ENCODE results near the gene SCN3B. TPM values are rescaled to one million over a fixed set of nuclear protein-coding genes. Genes with fewer than 3 reads are reported as not detected.

Gene SCN3B
- total RNA-seq, 1 donor from 2014 or later = 2.1 TPM

DNA sequence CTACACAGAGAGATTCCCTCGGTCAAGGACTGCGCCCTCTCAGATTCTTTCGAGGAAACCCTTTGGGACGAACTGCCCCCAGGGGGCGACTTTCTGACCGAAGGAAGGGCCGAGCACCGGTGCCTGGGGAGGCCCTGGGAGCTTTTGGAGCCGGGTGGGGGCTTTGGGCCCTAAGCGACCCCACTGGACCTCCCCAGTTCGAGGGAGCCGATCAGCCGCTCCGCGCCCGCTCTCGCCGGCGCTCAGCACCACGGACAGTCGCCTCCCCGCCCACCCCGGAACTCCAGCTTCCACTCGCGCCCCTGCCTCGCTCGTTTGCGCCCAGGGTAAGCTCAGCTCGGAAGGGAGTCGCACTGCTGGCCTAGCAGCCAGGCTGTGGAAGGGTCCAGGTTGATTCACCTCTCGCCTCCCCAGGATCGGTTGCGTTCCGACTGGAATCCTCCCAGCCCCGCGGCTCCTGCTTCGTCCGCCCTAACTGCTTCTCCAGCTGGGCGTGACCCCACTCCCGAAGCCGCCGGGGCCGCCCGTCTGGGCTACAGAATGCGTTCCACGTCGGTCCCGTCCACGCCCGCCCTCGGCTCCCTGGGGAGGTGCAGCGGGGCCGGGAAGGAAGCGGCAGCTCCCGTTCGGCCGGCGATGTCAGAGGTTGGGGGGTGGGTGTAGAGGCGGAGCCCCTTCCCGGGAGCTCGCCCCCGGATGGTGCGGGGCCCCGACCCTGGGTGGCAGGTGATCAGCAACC, 428 bp downstream of the SCN3B start:
- DNase-seq (ENCODE audit: low spot score) = peak; percentile 54

DNA sequence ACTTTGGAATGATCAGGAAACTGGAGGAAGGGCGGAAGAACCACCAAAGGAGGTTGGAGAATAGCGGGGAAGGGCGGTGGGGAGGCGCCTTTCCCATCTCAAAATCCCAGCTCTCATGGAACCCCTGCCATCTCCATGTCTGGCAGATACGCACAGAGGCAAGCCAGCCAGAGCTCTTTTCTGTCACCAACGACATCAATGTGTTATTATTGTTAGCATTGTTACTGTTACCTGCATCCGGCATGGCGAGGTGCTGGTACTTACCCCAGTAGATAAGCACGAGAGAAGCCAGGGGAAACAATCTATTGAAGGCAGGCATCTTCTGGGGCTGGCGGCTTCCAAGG, 969 bp downstream of the SCN3B start:
- DNase-seq (ENCODE audit: low spot score) = no peak

DNA sequence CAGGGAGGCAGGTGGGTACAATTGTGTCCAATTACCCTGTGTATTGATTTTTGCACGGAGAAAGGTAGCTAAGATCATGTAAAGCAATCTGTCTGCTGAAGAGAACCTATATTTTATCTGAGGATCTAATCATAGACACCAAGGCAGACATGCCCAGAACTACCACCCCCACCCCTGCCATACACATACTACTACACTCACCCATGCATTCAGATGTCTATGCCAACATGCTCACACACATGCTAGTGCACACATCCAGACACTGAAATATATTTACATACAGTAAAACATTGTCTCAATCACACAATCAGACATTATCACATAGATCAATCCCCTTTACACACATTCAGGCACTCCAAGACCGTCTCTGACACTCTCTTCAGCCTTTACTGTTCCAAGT, 1.8 kb downstream of the SCN3B start:
- no peak for DNase-seq (ENCODE audit: low spot score)

DNA sequence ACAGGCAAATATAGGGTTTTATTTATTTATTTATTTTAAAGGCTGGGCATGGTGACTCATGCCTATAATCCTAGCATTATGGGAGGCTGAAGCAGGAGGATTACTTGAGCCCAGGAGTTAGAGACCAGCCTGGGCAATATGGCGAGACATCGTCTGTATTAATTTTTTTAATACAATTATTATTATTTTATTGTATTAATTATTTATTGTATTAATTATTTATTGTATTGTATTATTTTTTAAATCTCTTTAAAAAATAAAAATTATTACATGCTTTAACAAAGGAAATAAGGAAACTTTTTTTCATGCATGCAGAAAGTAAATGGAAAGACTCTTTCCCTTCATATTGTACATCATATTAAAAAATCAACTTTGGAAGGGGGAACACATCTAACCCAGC, 3.5 kb downstream of the SCN3B start:
- no peak for DNase-seq (ENCODE audit: low spot score)

DNA sequence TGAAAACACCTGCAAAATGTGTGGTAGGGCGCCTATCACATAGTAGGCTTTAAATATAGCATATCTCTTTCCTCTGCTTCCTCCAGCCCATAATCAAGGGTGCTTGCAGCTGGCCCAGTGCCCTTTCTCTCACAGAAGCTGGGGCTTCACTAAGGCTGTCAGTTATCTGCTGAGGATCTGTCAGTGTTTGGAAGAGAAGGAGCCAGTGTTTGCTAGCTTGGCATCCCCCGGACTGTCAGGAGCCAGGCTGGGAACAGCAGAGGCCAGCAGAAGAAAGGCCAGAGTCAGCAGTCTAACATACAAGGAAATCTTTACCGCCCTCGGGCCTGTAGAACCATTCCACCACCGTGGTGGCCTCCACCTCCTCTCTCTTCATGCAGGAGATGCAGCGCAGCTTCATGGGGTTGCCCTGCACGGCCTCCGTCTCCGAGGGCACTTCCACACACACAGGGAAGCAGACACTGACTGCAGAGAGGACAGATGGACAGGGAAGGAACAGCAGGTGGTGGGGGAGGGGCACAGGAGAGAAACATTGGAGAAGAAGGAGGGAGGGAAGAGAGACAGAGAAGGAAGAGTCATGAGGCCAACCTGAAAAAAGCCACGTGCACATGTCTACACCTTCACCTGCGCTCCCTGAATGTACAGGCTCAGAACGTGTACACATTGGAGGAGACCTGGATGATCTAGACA, 9.0 kb downstream of the SCN3B start:
- no peak for DNase-seq (ENCODE audit: low spot score)

DNA sequence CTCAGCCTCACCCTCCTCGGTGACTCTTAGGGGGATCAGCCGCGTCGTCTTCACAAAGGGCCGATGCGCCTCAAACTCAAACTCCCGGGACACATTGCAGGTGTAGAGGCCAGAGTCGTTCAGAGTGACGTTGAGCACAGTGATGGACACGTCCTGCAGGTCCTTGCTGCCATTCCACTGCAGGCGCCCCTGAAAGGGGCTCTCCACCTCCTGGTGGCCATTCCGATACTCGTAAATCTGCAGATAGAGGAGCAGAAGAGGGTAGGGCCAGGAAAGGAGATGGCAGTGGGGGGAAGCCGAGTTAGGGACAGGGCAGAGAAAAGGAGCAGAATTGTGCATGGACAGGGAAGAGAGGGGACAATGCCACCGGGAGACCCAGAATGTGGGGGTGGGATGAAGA, 12.0 kb downstream of the SCN3B start:
- DNase-seq (ENCODE audit: low spot score) = no peak

DNA sequence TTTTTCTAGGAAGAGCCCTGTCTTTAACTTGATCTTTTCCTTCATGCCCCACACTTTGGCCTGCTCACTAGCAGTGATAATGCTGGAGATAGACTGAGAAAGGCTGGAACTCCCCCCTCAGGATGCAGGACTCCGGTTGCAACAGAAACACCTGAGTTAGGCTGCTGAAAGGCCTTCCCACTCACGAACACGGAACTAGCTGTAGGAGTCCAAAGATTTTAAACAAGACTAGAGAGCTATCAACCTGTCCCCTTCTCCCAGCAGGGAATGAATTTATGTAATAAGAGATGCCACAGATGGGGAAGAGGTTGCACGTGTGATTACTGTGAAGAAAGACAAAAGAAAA, 13.0 kb downstream of the SCN3B start:
- DNase-seq (ENCODE audit: low spot score) = no peak

DNA sequence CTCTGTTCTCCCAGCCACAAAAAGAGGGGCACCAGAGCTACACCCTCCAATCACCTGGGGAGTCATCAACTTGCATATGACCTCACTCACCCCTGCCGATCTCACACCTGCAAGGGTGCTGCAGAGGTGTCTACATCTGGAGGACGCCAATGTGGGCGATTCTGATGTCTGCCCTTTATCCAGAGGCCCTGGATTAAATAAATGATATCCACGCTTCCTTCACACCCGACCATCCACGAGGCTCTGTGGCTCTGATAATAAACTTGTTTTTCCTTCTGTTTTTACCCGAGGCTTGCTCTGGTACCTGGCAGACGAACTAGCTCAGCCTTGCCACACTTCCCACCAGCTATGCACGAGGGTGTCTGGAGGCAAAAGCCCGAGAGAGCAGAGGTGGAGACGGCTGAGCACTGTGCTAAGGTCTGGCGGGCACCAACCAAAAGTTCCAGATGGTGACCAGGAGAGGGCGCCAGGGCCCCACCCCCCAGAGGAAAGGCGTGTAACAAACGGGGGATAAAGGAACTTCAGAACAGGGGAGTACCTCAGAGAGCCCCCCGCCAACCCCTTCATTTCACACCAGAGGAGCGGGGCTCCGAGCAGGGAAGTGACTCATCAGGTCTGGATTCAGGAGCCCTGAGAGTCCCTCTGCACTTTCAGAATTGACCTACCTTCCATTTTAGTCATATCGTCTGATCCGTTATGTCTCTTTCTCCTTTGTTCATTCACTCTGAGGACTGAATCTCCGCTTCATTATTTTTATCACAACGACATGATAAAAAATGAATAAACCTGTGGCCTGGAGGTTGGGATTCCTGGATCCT, 13.5 kb downstream of the SCN3B start:
- DNase-seq (ENCODE audit: low spot score) = no peak

DNA sequence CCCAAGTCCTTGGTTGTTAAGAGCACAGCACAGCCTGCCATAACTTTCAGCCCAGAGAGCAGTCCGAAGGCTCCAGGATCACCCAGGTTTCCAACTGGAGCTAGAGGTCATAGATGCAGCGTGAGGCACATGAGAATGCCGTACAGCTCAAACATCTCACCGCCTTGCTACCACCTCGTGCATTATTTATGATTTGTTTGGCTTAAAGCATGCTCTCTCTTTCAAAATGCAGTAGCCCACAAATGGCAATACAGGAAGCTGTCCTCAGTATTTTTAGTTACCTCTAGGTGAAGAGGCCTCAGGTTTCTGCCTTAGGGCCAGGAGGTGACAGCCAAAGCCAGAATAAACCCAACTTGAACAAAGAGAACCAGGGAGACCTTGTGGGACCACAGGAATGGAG, 14.4 kb downstream of the SCN3B start:
- DNase-seq (ENCODE audit: low spot score) = no peak

DNA sequence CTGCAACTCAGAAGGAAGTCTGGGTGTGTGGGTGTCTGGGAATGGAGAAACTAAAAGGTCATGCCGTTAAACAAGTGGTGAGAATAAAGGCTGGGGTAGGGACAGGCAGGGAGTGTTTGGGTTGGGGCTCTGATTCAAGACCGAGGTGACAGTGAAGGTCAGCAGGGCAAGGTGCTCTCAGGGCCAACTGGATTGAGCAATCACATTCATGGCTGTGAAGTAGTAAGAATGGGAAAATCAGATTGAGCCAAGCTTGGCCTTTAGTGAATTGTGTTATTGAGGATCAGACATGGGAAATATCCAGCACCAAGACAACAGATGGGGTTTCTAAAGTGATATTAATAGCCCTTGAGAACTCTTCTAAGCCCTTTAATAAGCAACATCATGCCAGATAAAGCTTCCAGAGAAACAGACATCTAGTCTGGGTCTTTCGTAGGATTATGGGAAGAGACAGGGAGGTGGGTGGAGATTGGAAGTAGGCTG, 24.3 kb downstream of the SCN3B start:
- DNase-seq (ENCODE audit: low spot score) = no peak

DNA sequence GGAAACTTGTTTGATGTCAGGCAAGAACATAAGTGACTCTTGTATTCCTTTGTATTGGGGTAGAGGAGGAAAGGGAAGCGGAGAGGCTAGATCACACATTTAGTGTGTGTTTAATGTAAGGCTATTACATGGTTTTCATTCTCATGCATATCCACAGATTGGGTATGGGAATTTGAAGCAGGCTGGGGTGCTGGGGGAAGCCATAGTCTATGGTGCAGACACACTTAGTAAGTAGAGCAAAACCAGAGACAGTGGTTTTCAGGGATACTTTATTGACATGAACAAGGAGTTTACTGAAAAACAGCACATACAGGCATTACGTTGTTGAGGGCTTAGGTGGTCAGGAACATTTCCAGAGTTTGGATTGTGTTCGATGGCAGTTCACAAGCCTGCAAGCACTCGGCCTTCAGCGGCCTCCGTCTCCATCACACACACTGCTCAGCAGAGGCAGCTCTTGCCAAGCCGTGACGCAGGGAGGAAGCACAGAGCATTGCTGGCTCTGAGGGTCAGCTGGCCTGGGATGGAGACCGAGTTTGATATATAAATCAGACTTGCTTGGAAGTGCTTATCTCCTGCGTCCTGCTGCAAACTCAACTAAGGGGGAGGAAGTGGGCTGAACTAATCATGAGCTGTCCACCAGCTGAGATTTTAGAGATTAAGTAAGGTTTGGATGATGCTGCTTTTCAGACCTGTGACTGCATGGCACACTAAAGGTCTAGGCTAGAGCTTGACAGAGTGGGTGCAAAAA, 25.3 kb downstream of the SCN3B start:
- DNase-seq (ENCODE audit: low spot score) = peak; percentile 53

DNA sequence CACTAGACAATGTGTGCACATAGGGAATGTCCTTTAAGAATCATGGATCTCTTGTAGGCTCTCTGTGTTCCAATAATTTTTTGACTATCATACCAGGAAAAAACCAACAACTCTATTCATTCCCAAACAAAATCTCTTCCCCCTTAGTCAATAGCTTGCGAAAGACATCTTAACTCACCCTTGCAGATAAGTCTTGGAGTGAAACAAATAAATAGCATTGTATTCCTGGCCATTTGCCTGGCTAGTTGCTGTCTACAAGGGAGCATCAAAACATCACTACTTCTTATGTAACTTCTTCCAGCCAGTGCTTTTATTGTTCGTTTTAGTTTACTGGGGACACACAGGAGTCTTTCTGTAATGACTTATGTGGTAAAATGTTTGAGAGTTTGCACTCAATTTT, 29.4 kb downstream of the SCN3B start:
- DNase-seq (ENCODE audit: low spot score) = no peak

DNA sequence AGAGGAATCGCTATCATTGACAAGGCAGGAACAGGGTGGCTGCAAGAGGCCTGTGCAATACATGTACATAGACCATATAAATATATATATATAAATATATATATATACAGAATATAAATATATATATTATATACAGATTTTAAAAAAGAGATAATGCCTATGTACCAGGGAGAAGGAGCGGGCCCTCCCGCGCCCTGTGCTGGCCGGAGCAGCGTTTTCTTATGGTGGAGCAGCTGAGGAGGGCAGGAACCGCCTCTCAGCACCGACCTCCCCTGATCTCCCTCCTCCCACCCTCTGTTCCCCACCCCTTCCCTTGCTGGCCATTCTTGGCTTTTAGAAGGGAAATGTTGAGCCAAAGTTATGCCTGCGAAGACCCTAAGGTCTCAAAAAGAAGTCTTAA, 31.8 kb downstream of the SCN3B start:
- DNase-seq (ENCODE audit: low spot score) = no peak

DNA sequence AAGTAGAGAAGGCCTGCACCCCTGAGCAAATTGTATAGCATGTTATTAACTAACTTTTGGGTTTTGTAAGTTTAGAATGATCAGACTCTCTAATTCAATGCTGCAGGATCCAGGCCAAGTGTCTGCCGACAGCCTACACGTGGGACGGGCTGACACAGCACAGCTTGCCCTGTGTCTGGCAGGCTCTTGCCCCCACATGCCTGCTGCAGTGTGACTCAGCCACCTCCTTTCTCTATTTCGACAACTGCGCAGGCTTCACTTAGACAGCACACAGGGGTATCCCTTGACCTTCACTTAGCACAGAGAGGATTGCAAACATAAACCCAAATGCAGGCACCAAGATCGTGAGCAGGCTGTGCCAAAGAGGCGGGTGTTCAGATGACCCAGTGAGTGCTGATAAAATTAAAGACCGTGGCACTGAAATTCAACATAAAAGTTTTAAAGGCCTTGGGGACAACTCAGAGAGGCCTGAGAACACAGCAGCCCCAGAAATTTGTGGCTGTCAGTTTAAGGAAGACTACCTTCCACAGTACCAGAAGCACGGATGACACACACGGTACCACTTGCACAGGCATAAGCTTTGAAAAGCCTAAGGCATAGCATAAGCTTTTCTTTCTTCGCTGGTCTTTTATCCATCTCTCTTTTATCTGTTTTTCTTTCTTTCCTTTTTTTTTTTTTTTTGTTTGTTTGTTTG, 37.8 kb downstream of the SCN3B start:
- DNase-seq (ENCODE audit: low spot score) = peak; percentile 58

DNA sequence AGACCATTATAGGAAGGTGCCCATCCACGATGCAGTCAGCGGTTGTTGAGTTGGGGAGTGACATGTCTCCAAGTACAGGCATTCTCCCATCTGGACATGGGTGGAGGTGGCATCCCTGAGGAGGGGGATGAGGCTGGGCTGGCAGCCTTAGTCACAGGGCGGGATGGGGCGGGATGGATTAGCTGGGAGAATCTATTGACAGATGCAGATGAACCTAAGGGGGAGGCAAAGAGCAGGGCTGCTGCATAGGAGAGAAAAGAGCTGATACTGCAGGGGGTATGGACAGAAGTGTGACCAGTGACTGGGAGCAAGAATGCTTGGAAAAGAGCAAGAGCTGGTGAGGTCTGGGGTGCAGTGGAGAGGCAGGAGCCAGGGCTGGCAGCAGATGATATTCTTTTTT, 42.7 kb downstream of the SCN3B start:
- DNase-seq (ENCODE audit: low spot score) = no peak

DNA sequence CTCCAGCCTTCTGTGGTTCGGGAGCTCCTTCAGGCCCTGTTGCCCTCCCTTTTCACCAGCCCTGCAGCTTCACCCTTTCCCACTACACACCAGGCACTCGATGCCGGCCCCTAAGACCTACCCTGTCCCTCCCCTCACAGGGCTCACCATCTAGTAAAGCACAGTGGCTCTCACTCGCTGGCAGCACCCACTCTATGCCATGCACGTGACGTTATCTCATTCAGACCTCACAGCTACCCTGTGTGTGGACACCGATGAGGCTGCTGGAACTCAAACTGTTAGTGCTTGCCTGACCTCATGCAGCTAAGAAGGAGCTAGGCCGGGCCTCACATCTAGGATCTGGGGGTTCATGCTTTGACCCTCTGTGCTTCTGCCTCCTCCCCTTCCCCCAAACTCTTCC, 45.5 kb downstream of the SCN3B start:
- no peak for DNase-seq (ENCODE audit: low spot score)

DNA sequence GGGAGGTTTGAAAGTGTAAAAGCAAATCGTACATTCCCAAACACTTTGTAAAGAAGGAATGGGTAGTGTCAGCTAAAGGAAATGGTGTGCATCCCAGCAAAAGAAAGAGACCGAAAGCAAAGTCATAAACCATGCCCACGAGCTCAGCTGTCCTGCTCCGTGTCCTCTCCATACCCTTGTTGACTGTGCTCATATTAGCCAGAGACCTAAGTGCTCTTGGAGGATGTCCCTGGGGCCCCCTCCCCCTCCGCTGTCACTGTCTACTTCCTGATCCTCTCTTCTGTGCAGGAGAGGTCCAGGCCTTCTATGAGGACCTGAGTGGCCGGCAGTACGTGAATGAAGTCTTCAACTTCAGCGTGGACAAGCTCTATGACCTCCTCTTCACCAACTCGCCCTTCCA, 46.1 kb downstream of the SCN3B start:
- no peak for DNase-seq (ENCODE audit: low spot score)

DNA sequence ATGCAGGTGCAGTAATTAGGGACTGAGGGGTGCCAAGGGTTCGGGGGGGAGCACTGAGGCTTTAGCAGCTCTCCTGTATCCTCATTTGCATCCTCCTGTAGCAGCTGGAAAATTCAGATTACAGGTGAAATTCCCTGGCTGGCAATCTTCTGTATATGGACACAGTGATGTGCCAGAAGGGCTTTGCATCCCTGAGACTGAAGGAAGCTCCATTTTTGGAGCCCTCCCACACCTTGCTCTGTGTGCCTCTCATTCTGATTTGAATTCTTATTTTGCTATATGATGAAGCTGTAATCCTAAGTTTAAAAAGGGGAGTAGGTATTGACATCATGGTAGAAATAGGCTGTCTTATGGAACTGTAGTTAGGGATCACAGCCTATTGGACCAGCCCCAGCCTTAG, 46.6 kb downstream of the SCN3B start:
- no peak for DNase-seq (ENCODE audit: low spot score)

DNA sequence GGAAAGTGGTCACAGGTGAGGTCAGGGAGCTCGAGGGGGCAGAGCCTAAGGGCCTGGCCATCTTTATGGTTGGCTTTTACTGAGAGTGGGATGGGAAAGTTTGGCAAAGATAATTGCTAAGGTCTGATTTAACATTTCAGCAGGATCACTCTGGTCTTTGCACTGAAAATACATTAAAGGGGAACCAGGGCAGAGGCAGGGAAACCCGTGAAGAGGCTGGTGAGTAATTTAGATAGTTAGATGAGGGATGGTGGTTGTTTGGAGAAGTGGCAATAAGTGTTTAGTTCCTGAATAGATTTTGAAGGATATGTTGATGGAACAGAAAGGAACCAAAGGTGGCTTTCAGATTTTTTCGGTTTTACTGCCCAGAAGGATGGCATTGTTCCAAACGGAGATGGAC, 50.8 kb downstream of the SCN3B start:
- no peak for DNase-seq (ENCODE audit: low spot score)

DNA sequence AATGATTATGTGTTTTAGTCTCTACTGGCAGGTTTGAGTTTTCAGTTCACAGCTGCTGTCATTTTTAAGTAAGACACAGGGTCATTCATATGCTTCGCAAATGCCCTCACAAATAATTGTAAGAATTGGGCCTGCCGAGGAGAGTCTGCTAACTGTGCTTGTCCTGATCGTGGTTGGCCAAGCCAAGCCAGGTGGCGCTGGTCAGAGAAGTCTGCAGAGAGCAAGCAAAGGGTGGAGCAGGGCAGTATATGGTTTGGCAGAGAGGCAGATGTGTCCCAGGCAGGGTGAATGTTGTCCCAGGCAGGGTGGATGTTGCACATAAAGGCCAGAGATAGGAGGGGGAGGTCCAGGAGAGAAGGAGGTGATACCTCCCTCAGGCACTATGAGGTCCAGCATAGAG, 52.7 kb downstream of the SCN3B start:
- DNase-seq (ENCODE audit: low spot score) = no peak

DNA sequence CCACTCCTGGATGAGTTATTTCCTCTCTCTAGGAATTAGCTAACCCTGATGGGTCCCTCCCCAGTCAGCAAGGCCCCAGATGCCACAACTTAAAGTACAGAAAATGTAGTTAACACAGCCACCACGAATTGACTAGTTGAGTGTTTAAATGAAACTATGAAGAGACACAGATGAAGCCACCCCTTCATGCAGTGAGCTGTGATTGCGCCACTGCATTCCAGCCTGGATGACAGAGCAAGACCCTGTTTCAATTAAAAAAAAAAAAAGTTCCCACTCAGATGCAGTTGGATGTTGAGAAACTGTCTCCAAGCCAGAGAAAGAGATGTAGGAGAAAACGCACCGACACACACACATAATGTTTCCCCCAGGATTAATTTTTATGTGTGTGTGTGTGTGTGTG, 53.3 kb downstream of the SCN3B start:
- no peak for DNase-seq (ENCODE audit: low spot score)

DNA sequence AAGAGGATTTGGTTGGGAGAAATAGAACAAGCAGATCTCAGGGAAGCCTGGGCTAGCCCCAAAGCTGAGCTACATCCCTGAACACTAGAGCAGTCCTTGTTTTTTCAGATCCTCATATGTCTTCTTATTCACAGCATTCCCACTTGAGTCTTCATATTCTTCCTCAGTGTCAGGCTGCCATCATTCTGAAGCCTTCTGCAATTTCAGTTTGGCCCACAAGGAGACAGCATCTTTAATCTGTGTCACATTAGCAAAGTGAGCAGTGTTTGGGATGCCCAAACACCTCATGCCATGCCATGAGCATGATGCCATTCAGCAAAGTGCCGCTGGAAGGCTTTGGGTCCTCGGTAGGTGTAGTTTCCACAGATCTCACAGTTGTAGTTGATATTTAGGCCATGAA, 56.6 kb downstream of the SCN3B start:
- no peak for DNase-seq (ENCODE audit: low spot score)

Data from ureter (tissue), 1 donor.